Measurements from ENCODE around the gene PHETA1.
"Not testable (repeated sequence)": the region's sequence is repeated elsewhere in the genome, so short reads cannot be mapped to it uniquely, and the experiment has no call there.

The PHETA1 gene

DNA sequence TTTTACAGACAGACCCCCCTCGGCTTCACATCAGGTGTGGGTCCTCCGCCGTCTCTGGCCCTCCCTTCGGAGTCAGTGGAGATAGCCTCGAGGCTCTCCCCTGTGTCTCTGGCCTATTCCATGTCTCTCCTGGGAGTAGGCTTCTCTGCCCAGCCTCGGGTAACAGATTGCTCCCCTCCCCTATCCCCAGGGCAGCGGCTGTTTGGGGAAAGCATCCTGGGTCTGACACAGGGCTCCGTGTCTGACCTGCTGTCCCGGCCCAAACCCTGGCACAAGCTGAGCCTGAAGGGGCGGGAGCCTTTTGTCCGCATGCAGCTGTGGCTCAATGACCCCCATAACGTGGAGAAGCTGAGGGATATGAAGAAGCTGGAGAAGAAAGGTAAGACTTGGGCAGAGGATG lies 30.8 kb downstream of the PHETA1 start:
- DNase-seq: no peak
- Histone ChIP-seq H3K27ac (no peak overlapping the region), H3K36me3 (replicated peaks) (no peaks in the 10 kb centered on the region), H3K27me3 (replicated peaks) (no peaks in the 10 kb centered on the region), H3K4me3 (ENCODE audit: low read depth, low read length) (no peak overlapping the region)
- in situ Hi-C loops (cut with HindIII; ENCODE audit: low pct_ligation_motif_present, low sequenced_read_pairs): no loop called here
- TF ChIP-seq, protein P1, sequence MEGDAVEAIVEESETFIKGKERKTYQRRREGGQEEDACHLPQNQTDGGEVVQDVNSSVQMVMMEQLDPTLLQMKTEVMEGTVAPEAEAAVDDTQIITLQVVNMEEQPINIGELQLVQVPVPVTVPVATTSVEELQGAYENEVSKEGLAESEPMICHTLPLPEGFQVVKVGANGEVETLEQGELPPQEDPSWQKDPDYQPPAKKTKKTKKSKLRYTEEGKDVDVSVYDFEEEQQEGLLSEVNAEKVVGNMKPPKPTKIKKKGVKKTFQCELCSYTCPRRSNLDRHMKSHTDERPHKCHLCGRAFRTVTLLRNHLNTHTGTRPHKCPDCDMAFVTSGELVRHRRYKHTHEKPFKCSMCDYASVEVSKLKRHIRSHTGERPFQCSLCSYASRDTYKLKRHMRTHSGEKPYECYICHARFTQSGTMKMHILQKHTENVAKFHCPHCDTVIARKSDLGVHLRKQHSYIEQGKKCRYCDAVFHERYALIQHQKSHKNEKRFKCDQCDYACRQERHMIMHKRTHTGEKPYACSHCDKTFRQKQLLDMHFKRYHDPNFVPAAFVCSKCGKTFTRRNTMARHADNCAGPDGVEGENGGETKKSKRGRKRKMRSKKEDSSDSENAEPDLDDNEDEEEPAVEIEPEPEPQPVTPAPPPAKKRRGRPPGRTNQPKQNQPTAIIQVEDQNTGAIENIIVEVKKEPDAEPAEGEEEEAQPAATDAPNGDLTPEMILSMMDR (IDR thresholded peaks at IDR 0.05; ENCODE audit: low read depth, low read length, missing control alignments): no peak

DNA sequence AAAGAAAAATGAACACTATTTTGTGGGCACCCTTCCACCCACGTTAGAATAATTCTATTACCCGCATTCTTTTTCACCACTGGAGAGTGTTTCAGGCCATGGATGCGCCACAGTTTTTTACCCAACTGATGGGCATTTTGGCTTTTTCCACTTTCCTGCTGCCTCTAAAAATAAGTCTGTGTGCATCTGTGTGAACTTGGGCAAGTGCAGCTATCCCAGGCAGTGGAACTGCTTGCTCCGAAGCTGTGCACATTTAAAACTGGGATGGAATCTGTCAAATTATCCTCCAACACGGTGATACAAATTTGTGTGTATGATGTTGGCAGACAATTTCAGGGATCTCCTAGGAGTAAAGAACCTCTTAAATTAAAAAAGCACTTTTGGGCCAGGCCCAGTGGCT lies 31.5 kb downstream of the PHETA1 start:
- no peak for DNase-seq
- H3K36me3 ChIP-seq (replicated peaks): no peaks in the 10 kb centered on the region
- H3K27ac ChIP-seq: no peak overlapping the region
- in situ Hi-C loops (cut with HindIII; ENCODE audit: low pct_ligation_motif_present, low sequenced_read_pairs): no loop called here
- TF ChIP-seq, protein P1 (IDR thresholded peaks at IDR 0.05; ENCODE audit: low read depth, low read length, missing control alignments): no peak
- no peak overlapping the region for H3K4me3 ChIP-seq (ENCODE audit: low read depth, low read length)
- no peaks in the 10 kb centered on the region for H3K27me3 ChIP-seq (replicated peaks)

DNA sequence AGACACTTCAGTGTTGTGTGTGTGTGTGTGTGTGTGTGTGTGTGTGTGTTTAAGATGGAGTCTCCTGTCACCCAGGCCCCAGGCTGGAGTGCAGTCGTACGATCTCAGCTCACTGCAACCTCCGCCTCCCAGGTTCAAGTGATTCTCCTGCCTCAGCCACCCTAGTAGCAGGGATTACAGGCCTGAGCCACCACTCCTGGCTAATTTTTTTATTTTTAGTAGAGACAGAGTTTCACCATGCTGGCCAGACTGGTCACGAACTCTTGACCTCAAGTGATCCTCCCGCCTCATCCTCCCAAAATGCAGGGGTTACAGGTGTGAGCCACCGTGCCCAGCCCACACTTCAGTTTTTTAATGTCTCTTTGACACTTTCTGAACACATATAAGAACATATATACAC lies 32.5 kb downstream of the PHETA1 start:
- H3K27me3 ChIP-seq (replicated peaks); in situ Hi-C loops (cut with HindIII; ENCODE audit: low pct_ligation_motif_present, low sequenced_read_pairs); H3K27ac ChIP-seq; DNase-seq; H3K4me3 ChIP-seq (ENCODE audit: low read depth, low read length); H3K36me3 ChIP-seq (replicated peaks): not testable (repeated sequence)

DNA sequence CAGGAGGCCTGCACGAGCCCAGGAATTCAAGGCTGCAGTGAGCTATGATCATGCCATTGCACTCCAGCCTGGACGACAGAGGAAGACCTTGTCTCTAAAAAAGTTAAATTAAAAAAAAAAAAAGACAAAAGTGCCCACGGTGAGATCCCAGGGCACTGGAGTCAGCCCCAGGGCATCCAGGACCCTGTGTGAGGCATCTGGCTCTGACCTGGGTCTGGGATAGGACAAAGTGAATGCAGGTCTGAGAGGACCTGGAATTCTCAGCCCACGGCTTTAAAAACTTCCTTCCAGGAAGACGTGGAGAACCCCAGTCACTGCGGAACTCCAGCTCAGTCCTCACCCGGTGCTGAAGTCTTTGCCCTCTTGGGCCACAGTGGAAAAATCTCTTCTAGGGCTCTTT lies 33.1 kb downstream of the PHETA1 start:
- Histone ChIP-seq H3K4me3 (ENCODE audit: low read depth, low read length) (no peak overlapping the region), H3K27me3 (replicated peaks) (no peaks in the 10 kb centered on the region), H3K27ac (no peak overlapping the region), H3K36me3 (replicated peaks) (no peaks in the 10 kb centered on the region)
- DNase-seq: no peak
- TF ChIP-seq, protein P1 (IDR thresholded peaks at IDR 0.05; ENCODE audit: low read depth, low read length, missing control alignments): no peak
- in situ Hi-C loops (cut with HindIII; ENCODE audit: low pct_ligation_motif_present, low sequenced_read_pairs): no loop called here

DNA sequence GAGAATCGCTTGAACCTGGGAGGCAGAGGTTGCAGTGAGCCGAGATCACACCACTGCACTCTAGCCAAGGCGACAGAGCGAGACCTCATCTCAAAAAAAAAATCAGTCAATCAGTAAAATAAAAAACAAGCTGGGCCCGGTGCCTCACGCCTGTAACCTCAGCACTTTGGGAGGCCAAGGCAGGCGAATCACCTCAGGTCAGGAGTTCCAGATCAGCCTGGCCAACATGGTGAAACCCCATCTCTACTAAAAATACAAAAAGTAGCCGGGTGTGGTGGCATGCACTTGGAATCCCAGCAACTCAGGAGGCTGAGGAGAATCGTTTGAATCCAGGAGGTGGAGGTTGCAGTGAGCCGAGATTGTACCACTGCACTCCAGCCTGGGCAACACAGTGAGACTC lies 33.6 kb downstream of the PHETA1 start:
- DNase-seq; H3K36me3 ChIP-seq (replicated peaks); H3K27ac ChIP-seq; H3K4me3 ChIP-seq (ENCODE audit: low read depth, low read length); H3K27me3 ChIP-seq (replicated peaks); in situ Hi-C loops (cut with HindIII; ENCODE audit: low pct_ligation_motif_present, low sequenced_read_pairs): not testable (repeated sequence)

DNA sequence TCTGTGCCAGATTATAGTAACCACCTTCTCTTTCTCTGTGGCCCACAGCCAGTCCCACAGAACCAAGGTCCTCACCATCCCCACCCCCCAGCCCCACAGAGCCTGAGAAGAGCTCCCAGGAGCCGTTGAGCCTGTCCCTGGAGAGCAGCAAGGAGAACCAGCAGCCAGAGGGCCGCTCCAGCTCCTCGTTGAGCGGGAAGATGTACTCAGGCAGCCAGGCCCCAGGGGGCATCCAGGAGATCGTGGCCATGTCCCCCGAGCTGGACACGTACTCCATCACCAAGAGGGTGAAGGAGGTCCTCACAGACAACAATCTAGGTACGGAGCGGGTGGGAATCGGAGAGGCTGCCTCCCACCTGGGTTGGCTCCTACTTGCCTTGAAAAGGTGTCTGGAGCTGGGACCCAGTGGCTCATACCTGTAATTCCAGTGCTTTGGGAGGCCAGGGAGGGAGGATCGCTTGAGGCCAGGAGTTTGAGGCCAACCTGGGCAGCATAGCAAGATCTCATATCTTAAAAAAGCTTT lies 34.4 kb downstream of the PHETA1 start:
- Histone ChIP-seq H3K27ac (no peak overlapping the region), H3K4me3 (ENCODE audit: low read depth, low read length) (no peak overlapping the region), H3K36me3 (replicated peaks) (no peaks in the 10 kb centered on the region), H3K27me3 (replicated peaks) (no peaks in the 10 kb centered on the region)
- DNase-seq: no peak
- in situ Hi-C loops (cut with HindIII; ENCODE audit: low pct_ligation_motif_present, low sequenced_read_pairs): no loop called here
- TF ChIP-seq, protein P1 (IDR thresholded peaks at IDR 0.05; ENCODE audit: low read depth, low read length, missing control alignments): no peak
